ENCODE results near the gene APAF1. TPM values are rescaled to one million over a fixed set of nuclear protein-coding genes. Genes with fewer than 3 reads are reported as not detected.
A peak's percentile ranks its signal among the peaks of the same experiment; 100 is the strongest.

The APAF1 gene
- total RNA-seq, 1 experiment from 2014 or later = 19.3 TPM

DNA sequence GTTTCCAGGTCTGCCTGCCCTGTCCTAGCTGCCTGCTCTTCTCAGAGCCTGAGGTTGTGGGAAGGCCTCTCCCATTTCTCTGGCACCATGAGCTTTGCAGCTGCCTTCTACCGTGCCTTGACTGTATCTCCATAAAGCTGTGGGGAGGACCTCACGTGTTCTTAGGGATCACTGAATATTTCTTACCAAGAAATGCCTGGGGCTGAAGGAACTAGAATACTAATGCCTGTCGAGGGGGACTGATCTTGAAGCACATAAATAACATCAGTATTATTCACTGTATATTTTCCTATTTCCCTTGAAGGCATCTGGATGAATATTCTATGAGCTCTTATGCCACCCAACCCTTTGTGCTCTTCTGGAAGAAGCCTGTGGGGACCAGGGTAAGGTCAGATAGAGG lies 103.4 kb downstream of the APAF1 start (continued):
- no peak for TF ChIP-seq IRF2 (CRISPR knock-in tag; IDR thresholded peaks at IDR 0.05; ENCODE audit: borderline replicate concordance, low read depth)
- no peak for TF ChIP-seq ZNF396 (CRISPR knock-in tag; IDR thresholded peaks at IDR 0.05; ENCODE audit: borderline replicate concordance)
- TF ChIP-seq, protein P1, sequence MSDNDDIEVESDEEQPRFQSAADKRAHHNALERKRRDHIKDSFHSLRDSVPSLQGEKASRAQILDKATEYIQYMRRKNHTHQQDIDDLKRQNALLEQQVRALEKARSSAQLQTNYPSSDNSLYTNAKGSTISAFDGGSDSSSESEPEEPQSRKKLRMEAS (CRISPR knock-in tag; IDR thresholded peaks at IDR 0.05) = no peak
- TF ChIP-seq RORB (CRISPR knock-in tag; IDR thresholded peaks at IDR 0.05) = no peak
- TF ChIP-seq ELF4 (CRISPR knock-in tag; IDR thresholded peaks at IDR 0.05; ENCODE audit: low read depth) = no peak
- no peak for TF ChIP-seq PREB (CRISPR knock-in tag; IDR thresholded peaks at IDR 0.05; ENCODE audit: borderline replicate concordance)
- no peak for TF ChIP-seq ZBTB21 (CRISPR knock-in tag; IDR thresholded peaks at IDR 0.05; ENCODE audit: borderline replicate concordance)
- TF ChIP-seq FOXK1 (CRISPR knock-in tag; IDR thresholded peaks at IDR 0.05) = no peak
- no peak for TF ChIP-seq ZNF416 (CRISPR knock-in tag; IDR thresholded peaks at IDR 0.05)
- no peak for TF ChIP-seq SOX15 (CRISPR knock-in tag; IDR thresholded peaks at IDR 0.05)
- no peak for TF ChIP-seq FOXP4 (CRISPR knock-in tag; IDR thresholded peaks at IDR 0.05)
- no peak for TF ChIP-seq ARID4B (CRISPR knock-in tag; IDR thresholded peaks at IDR 0.05; ENCODE audit: borderline replicate concordance)

DNA sequence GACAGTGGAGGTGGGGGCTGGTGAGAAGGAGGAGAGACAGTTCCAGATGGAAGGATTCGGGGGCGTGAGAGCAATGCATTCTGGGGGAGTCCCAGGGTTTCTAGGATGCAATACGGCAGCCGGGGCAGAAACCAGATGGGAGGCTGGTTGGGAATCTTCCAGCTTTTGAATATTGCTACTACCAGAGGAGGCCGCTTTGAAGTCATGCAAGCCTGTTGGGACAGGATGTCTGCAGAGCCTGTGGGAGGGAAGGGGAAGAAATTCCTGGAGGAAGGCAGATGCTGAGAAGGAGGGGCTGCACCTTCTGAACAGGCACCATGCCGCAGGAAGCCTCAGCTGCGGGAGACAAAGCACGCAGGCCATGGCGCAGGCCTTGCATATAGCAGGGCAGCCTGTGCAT lies 105.4 kb downstream of the APAF1 start:
- Mint-ChIP-seq H3K36me3 (no peaks in the 10 kb centered on the region), H3K4me1 (peaks cover 12% of the 10 kb centered on the region), H3K27ac (no peak overlapping the region), H3K9me3 (no peaks in the 10 kb centered on the region), H3K4me3 (no peak overlapping the region), H3K27me3 (ENCODE audit: low read depth) (peaks cover 21% of the 10 kb centered on the region)
- no peak for DNase-seq (ENCODE audit: low spot score)
- CTCF ChIA-PET = interaction anchor here (1.5 kb wide), 1 partner anchor 9 kb away, joined by 3 read pairs; no protein-coding TSS in a partner anchor
- no peak for TF ChIP-seq CBFB (CRISPR knock-in tag; IDR thresholded peaks at IDR 0.05; ENCODE audit: low read depth)
- TF ChIP-seq TP53 (CRISPR knock-in tag; IDR thresholded peaks at IDR 0.05) = no peak
- TF ChIP-seq, protein P2, sequence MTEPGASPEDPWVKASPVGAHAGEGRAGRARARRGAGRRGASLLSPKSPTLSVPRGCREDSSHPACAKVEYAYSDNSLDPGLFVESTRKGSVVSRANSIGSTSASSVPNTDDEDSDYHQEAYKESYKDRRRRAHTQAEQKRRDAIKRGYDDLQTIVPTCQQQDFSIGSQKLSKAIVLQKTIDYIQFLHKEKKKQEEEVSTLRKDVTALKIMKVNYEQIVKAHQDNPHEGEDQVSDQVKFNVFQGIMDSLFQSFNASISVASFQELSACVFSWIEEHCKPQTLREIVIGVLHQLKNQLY (CRISPR knock-in tag; IDR thresholded peaks at IDR 0.05) = no peak
- TF ChIP-seq EMX1 (CRISPR knock-in tag; IDR thresholded peaks at IDR 0.05) = no peak
- TF ChIP-seq, protein P1 (CRISPR knock-in tag; IDR thresholded peaks at IDR 0.05) = no peak
- TF ChIP-seq ZNF671 (CRISPR knock-in tag; IDR thresholded peaks at IDR 0.05) = no peak
- TF ChIP-seq, protein P3, sequence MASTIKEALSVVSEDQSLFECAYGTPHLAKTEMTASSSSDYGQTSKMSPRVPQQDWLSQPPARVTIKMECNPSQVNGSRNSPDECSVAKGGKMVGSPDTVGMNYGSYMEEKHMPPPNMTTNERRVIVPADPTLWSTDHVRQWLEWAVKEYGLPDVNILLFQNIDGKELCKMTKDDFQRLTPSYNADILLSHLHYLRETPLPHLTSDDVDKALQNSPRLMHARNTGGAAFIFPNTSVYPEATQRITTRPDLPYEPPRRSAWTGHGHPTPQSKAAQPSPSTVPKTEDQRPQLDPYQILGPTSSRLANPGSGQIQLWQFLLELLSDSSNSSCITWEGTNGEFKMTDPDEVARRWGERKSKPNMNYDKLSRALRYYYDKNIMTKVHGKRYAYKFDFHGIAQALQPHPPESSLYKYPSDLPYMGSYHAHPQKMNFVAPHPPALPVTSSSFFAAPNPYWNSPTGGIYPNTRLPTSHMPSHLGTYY (CRISPR knock-in tag; IDR thresholded peaks at IDR 0.05) = no peak
- TF ChIP-seq JUN (CRISPR knock-in tag; IDR thresholded peaks at IDR 0.05) = no peak
- TF ChIP-seq NR3C1 (CRISPR knock-in tag; conservative IDR thresholded peaks at IDR 0.05; ENCODE audit: low read depth) = no peak
- ATAC-seq = peak; percentile 43
- POLR2A ChIA-PET = no interaction called here
